ENCODE results near the gene SEC24A.

SEC24A gene

DNA sequence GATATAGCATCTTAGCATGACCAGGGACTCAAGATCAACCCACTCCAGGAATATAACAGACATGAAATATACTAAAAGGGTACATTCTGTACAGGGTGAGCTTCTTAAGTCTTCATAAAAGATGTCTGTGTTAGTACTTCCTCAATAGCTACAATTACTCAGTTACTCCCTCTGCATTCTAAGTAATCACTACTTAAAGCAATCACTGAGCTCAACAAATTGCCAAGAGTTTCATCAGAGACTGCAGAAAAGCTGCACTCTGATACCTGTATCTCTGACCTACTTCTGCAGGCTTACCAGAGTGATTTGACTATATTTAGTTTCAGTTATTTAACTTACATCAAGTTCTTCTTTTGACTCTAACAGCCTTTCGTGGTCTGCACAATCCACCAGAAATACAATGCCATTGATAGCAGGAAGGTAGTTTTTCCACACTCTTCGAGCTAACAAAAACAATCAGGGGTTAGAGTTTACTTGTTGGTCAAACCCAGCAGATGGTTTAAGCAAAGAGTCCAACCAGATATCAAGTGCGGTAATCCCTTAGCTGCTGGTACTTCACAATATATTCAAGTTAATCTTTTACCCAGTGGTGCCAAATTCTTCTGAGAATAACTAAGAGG is 39.2 kb upstream of the SEC24A start:
- TF ChIP-seq EZH2phosphoT487 (IDR thresholded peaks at IDR 0.05; ENCODE audit: low read length) (no peak), EZH2 (optimal IDR thresholded peaks at IDR 0.05; ENCODE audit: low read depth, low read length) (no peak)
- TF ChIP-seq, protein P1, sequence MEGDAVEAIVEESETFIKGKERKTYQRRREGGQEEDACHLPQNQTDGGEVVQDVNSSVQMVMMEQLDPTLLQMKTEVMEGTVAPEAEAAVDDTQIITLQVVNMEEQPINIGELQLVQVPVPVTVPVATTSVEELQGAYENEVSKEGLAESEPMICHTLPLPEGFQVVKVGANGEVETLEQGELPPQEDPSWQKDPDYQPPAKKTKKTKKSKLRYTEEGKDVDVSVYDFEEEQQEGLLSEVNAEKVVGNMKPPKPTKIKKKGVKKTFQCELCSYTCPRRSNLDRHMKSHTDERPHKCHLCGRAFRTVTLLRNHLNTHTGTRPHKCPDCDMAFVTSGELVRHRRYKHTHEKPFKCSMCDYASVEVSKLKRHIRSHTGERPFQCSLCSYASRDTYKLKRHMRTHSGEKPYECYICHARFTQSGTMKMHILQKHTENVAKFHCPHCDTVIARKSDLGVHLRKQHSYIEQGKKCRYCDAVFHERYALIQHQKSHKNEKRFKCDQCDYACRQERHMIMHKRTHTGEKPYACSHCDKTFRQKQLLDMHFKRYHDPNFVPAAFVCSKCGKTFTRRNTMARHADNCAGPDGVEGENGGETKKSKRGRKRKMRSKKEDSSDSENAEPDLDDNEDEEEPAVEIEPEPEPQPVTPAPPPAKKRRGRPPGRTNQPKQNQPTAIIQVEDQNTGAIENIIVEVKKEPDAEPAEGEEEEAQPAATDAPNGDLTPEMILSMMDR (IDR thresholded peaks at IDR 0.05; ENCODE audit: low read length), result no peak
- Histone ChIP-seq H3K36me3 (replicated peaks; ENCODE audit: insufficient read depth, low read length) (peaks cover 6% of the 10 kb centered on the region), H4K20me1 (ENCODE audit: insufficient read depth, low read length) (no peaks in the 10 kb centered on the region), H3K4me1 (ENCODE audit: low read length) (peaks cover 26% of the 10 kb centered on the region), H3F3A (ENCODE audit: insufficient read depth, low read length) (peaks cover 8% of the 10 kb centered on the region; the same call in 1 of the 2 replicates), H3K4me3 (ENCODE audit: low read length) (no peak overlapping the region), H3K9me3 (replicated peaks; ENCODE audit: insufficient read depth, low read length) (no peaks in the 10 kb centered on the region), H3K9me2 (replicated peaks; ENCODE audit: insufficient read depth, low read length) (no peaks in the 10 kb centered on the region), H3K27me3 (replicated peaks; ENCODE audit: insufficient read depth, low read length) (no peaks in the 10 kb centered on the region), H3K79me2 (ENCODE audit: low read length) (peaks cover 4% of the 10 kb centered on the region), H2AFZ (ENCODE audit: low read length) (no peak overlapping the region), H3K9ac (ENCODE audit: low read length) (no peak overlapping the region), H3K4me2 (ENCODE audit: low read depth, low read length) (no peak overlapping the region), H3K27ac (ENCODE audit: low read length) (no peak overlapping the region)
- DNase-seq, result no peak

DNA sequence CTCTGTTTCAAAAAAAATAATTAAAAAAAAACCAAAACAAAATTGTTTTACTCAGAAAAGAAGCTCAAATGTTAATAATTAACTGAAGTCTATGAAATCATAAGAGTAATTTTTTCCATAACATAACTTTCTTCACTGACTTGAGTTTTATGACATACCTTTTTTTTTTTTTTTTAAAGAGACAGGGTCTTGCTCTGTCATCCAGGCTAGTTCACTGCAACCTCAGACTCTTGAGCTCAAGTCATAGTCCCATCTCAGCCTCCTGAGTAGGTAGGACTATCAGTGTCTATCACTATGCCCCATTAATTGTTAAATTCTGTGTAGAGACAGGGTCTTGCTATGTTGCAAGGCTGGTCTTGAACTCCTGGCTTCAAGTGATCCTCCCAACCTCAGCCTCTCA is 37.9 kb upstream of the SEC24A start:
- Histone ChIP-seq H3K4me2 (ENCODE audit: low read depth, low read length) (no peak overlapping the region), H3K9me2 (replicated peaks; ENCODE audit: insufficient read depth, low read length) (no peaks in the 10 kb centered on the region), H3K79me2 (ENCODE audit: low read length) (no peaks in the 10 kb centered on the region), H3K9me3 (replicated peaks; ENCODE audit: insufficient read depth, low read length) (no peaks in the 10 kb centered on the region), H3K9ac (ENCODE audit: low read length) (no peak overlapping the region), H3F3A (ENCODE audit: insufficient read depth, low read length) (0 out of 2 replicates have a peak, but pooled peaks cover 3% of the 10 kb centered on the region), H4K20me1 (ENCODE audit: insufficient read depth, low read length) (no peaks in the 10 kb centered on the region), H3K27ac (ENCODE audit: low read length) (no peak overlapping the region), H3K27me3 (replicated peaks; ENCODE audit: insufficient read depth, low read length) (no peaks in the 10 kb centered on the region), H3K4me3 (ENCODE audit: low read length) (no peak overlapping the region), H2AFZ (ENCODE audit: low read length) (no peak overlapping the region), H3K36me3 (replicated peaks; ENCODE audit: insufficient read depth, low read length) (peaks cover 3% of the 10 kb centered on the region; the same call in 1 of the 2 replicates), H3K4me1 (ENCODE audit: low read length) (peaks cover 12% of the 10 kb centered on the region)
- TF ChIP-seq EZH2 (optimal IDR thresholded peaks at IDR 0.05; ENCODE audit: low read depth, low read length) (no peak), EZH2phosphoT487 (IDR thresholded peaks at IDR 0.05; ENCODE audit: low read length) (no peak)
- TF ChIP-seq, protein P1 (IDR thresholded peaks at IDR 0.05; ENCODE audit: low read length), result no peak
- DNase-seq, result no peak

GRCh38 chr5:134611515-134611914 is 37.1 kb upstream of the SEC24A start:
- H3K36me3 ChIP-seq (replicated peaks; ENCODE audit: insufficient read depth, low read length), result peaks cover 3% of the 10 kb centered on the region; the same call in 1 of the 2 replicates

More at GRCh38 chr5:134611515-134611914, 37.1 kb upstream of the SEC24A start:
- no peaks in the 10 kb centered on the region for H4K20me1 ChIP-seq (ENCODE audit: insufficient read depth, low read length)
- H3F3A ChIP-seq (ENCODE audit: insufficient read depth, low read length), result no peaks in the 10 kb centered on the region
- TF ChIP-seq EZH2phosphoT487 (IDR thresholded peaks at IDR 0.05; ENCODE audit: low read length), result no peak
- TF ChIP-seq, protein P1 (IDR thresholded peaks at IDR 0.05; ENCODE audit: low read length), result no peak
- no peak for TF ChIP-seq EZH2 (optimal IDR thresholded peaks at IDR 0.05; ENCODE audit: low read depth, low read length)
- DNase-seq, result no peak
- H2AFZ ChIP-seq (ENCODE audit: low read length), result no peak overlapping the region
- H3K9me3 ChIP-seq (replicated peaks; ENCODE audit: insufficient read depth, low read length), result no peaks in the 10 kb centered on the region
- H3K4me2 ChIP-seq (ENCODE audit: low read depth, low read length), result no peak overlapping the region
- peaks cover 9% of the 10 kb centered on the region; the same call in 1 of the 2 replicates for H3K4me1 ChIP-seq (ENCODE audit: low read length)
- no peaks in the 10 kb centered on the region for H3K27me3 ChIP-seq (replicated peaks; ENCODE audit: insufficient read depth, low read length)
- H3K4me3 ChIP-seq (ENCODE audit: low read length), result no peak overlapping the region
- no peak overlapping the region for H3K9ac ChIP-seq (ENCODE audit: low read length)
- no peaks in the 10 kb centered on the region for H3K79me2 ChIP-seq (ENCODE audit: low read length)
- no peaks in the 10 kb centered on the region for H3K9me2 ChIP-seq (replicated peaks; ENCODE audit: insufficient read depth, low read length)
- no peak overlapping the region for H3K27ac ChIP-seq (ENCODE audit: low read length)

All from MM.1S (cell line).